ENCODE results near the gene KIAA0825. TPM values are rescaled to one million over a fixed set of nuclear protein-coding genes. Genes with fewer than 3 reads are reported as not detected.

Gene KIAA0825
- total RNA-seq, 4 donors from 2014 or later, result 4.7 to 5.8 (median 5.0) TPM

GRCh38 chr5:94217216-94217615 lies 401.2 kb downstream of the KIAA0825 start:
- TF ChIP-seq, protein P1, sequence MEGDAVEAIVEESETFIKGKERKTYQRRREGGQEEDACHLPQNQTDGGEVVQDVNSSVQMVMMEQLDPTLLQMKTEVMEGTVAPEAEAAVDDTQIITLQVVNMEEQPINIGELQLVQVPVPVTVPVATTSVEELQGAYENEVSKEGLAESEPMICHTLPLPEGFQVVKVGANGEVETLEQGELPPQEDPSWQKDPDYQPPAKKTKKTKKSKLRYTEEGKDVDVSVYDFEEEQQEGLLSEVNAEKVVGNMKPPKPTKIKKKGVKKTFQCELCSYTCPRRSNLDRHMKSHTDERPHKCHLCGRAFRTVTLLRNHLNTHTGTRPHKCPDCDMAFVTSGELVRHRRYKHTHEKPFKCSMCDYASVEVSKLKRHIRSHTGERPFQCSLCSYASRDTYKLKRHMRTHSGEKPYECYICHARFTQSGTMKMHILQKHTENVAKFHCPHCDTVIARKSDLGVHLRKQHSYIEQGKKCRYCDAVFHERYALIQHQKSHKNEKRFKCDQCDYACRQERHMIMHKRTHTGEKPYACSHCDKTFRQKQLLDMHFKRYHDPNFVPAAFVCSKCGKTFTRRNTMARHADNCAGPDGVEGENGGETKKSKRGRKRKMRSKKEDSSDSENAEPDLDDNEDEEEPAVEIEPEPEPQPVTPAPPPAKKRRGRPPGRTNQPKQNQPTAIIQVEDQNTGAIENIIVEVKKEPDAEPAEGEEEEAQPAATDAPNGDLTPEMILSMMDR (IDR thresholded peaks at IDR 0.05; ENCODE audit: low read depth), result no peak

DNA sequence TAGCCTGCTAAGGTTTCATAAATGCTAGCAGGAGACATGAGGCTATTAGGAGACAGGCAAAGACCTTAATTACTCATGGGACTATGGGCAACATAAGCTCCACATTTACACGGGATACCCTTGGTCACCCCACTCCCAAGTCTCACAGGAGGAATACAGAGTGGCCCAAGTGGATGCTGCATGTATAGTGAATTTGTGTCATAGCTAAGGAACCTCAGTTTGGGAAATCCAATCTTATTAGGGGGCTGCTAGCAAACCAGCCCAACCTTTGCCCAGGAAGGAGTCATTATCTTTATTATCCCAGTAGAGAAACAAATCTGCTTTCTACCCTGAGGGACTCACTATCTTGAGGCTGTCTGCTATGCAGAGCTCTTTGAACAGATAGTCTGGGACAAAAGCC lies 405.9 kb downstream of the KIAA0825 start:
- TF ChIP-seq, protein P1 (IDR thresholded peaks at IDR 0.05; ENCODE audit: low read depth), result no peak

GRCh38 chr5:94209774-94210355 lies 408.5 kb downstream of the KIAA0825 start:
- TF ChIP-seq, protein P1 (IDR thresholded peaks at IDR 0.05; ENCODE audit: low read depth), result no peak

- TF ChIP-seq, protein P1 (IDR thresholded peaks at IDR 0.05; ENCODE audit: low read depth), result no peak
These were observed 409.1 kb downstream of the KIAA0825 start for GRCh38 chr5:94209272-94209671.

GRCh38 chr5:94199566-94199965 lies 418.8 kb downstream of the KIAA0825 start:
- TF ChIP-seq, protein P1 (IDR thresholded peaks at IDR 0.05; ENCODE audit: low read depth), result no peak

DNA sequence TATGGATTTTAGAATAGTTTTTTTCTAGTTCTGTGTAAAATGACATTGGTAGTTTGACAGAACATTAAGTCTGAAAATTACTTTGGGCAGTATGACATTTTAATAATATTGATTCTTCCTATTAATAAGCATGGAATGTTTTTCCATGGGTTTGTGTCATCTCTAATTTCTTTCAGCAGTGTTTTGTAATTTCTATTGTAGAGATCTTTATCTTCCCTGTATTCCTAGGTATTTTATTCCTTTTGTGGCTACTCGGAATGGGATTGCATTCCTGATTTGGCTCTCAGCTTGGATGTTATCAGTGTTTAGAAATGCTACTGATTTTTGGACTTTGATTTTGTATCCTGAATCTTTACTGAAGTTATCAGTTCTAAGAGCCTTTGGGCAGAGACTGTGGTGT lies 420.4 kb downstream of the KIAA0825 start:
- TF ChIP-seq, protein P1 (IDR thresholded peaks at IDR 0.05; ENCODE audit: low read depth), result no peak

GRCh38 chr5:94196953-94197352 lies 421.5 kb downstream of the KIAA0825 start:
- TF ChIP-seq, protein P1 (IDR thresholded peaks at IDR 0.05; ENCODE audit: low read depth), result no peak

Data from subcutaneous adipose tissue (tissue), 4 donors.